Left ventricle myocardium inferior (tissue), 1 donor: ENCODE results near the gene PRDX2. TPM values are rescaled to one million over a fixed set of nuclear protein-coding genes. Genes with fewer than 3 reads are reported as not detected.
A peak's percentile ranks its signal among the peaks of the same experiment; 100 is the strongest.

Experiments used
- DNase-seq: peaks from one replicate; pipeline ENCODE4 v3.0.0-alpha.2; 2020
- H3K27ac ChIP-seq: fragments of 200-600 bp; replicated peaks from 2 replicates; pipeline ENCODE4 v1.8.0; 2021
- H3K27me3 ChIP-seq: fragments of 200-600 bp; 2 replicates; pipeline ENCODE4 v1.8.0; 2021; ENCODE audit warnings: low read depth
- H3K36me3 ChIP-seq: fragments of 200-600 bp; 2 replicates; pipeline ENCODE4 v1.8.0; 2021
- H3K4me1 ChIP-seq: fragments of 200-600 bp; 2 replicates; pipeline ENCODE4 v1.8.0; 2021
- H3K4me3 ChIP-seq: fragments of 200-600 bp; 2 replicates; pipeline ENCODE4 v1.8.0; 2021; ENCODE audit warnings: mild to moderate bottlenecking, moderate library complexity
- H3K9me3 ChIP-seq: fragments of 200-600 bp; replicated peaks from 2 replicates; pipeline ENCODE4 v1.8.0; 2021
- CTCF ChIP-seq: fragments of 200-600 bp; IDR thresholded peaks from 2 replicates; pipeline ENCODE4 v1.8.0; 2021; ENCODE audit warnings: antibody characterized with exemption, mild to moderate bottlenecking, borderline replicate concordance
- intact Hi-C: fragments of 100-400 bp; cut with micrococcal nuclease; formaldehyde crosslinking; loops from one replicate; pipeline ENCODE4 v1.11.0; 2022
- total RNA-seq: library from RNA; stranded (reverse); fragmentation: NEBNext Ultra II Directional; extraction: Animal tissue kit (Norgen Biotek cat#: 25700); gene quantifications from one replicate; pipeline ENCODE4 v1.2.1, GENCODE V29; 2021
- donor health status: DM: no; HTN: yes; CAD: no; lungs with severe emphysema.

The PRDX2 gene
- total RNA-seq, 1 donor from 2014 or later = 700 TPM

- peaks cover 48% of the 10 kb centered on the region for H3K4me1 ChIP-seq
- no peak for DNase-seq
- intact Hi-C loops = loop anchor here (10.0 kb wide), 1 partner anchor 77 kb away; no protein-coding TSS in a partner anchor
- H3K36me3 ChIP-seq = peaks cover 44% of the 10 kb centered on the region
- H3K27me3 ChIP-seq = no peaks in the 10 kb centered on the region
- H3K4me3 ChIP-seq = no peak overlapping the region
- no peak for TF ChIP-seq CTCF
- H3K27ac ChIP-seq = no peak overlapping the region
- H3K9me3 ChIP-seq = no peaks in the 10 kb centered on the region
Observed at GRCh38 chr19:12767666-12768065, 33.9 kb downstream of the PRDX2 start.

GRCh38 chr19:12767150-12767549, 34.5 kb downstream of the PRDX2 start:
- DNase-seq = no peak
- intact Hi-C loops = loop anchor here (10.0 kb wide), 1 partner anchor 78 kb away; no protein-coding TSS in a partner anchor
- H3K9me3 ChIP-seq = no peaks in the 10 kb centered on the region
- no peaks in the 10 kb centered on the region for H3K27me3 ChIP-seq
- H3K4me3 ChIP-seq = no peak overlapping the region
- H3K27ac ChIP-seq = no peak overlapping the region
- peaks cover 44% of the 10 kb centered on the region for H3K36me3 ChIP-seq
- TF ChIP-seq CTCF = no peak
- H3K4me1 ChIP-seq = peaks cover 48% of the 10 kb centered on the region

- peak; percentile 90 for DNase-seq
- TF ChIP-seq CTCF = peak; percentile 98
- Histone ChIP-seq H3K27me3 (no peaks in the 10 kb centered on the region), H3K4me1 (peaks cover 45% of the 10 kb centered on the region), H3K27ac (peak overlapping the region; percentile 82), H3K36me3 (peaks cover 43% of the 10 kb centered on the region), H3K4me3 (peak overlapping the region; percentile 64), H3K9me3 (no peaks in the 10 kb centered on the region)
- intact Hi-C loops = loop anchor here (10.0 kb wide), 1 partner anchor 79 kb away; no protein-coding TSS in a partner anchor
Observed at GRCh38 chr19:12766051-12766521, 35.5 kb downstream of the PRDX2 start.

- intact Hi-C loops = loop anchor here (10.0 kb wide), 1 partner anchor 80 kb away; no protein-coding TSS in a partner anchor
Observed at GRCh38 chr19:12764698-12765097, 36.9 kb downstream of the PRDX2 start.

GRCh38 chr19:12763100-12763499, 38.5 kb downstream of the PRDX2 start:
- no peak for TF ChIP-seq CTCF
- Histone ChIP-seq H3K4me3 (peak overlapping the region; percentile 23), H3K27me3 (no peaks in the 10 kb centered on the region), H3K27ac (peak overlapping the region; percentile 88), H3K36me3 (peaks cover 22% of the 10 kb centered on the region), H3K4me1 (peaks cover 44% of the 10 kb centered on the region), H3K9me3 (no peaks in the 10 kb centered on the region)
- DNase-seq = peak; percentile 77
- intact Hi-C loops = loop anchor here (10.0 kb wide), 1 partner anchor 82 kb away; no protein-coding TSS in a partner anchor

More at GRCh38 chr19:12764698-12765097, 36.9 kb downstream of the PRDX2 start:
- Histone ChIP-seq H3K9me3 (no peaks in the 10 kb centered on the region), H3K27me3 (no peaks in the 10 kb centered on the region), H3K27ac (no peak overlapping the region), H3K4me1 (peaks cover 44% of the 10 kb centered on the region), H3K36me3 (peaks cover 29% of the 10 kb centered on the region), H3K4me3 (no peak overlapping the region)
- TF ChIP-seq CTCF = no peak
- DNase-seq = no peak
